ENCODE data around the gene CHD1L.

The CHD1L gene

DNA sequence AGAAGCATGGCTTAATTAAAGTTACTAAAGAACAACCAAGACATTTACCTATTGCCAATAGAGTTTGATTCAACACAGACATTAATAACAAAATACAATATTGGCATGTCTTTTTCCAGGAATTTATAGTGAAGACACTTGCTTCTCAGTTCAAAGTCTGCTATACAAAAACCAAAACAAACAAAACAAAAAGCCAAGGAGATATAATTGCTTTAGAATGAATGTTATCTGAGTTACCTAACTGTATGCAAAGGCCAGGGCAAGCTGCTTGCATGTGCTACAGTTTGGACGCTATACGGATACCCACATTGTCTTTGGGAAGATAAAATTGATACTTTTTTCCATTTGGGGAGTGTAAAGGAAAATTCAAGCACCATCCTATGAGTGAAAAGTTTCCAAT, 30.9 kb upstream of the CHD1L start:
- Histone ChIP-seq H4K20me1 (ENCODE audit: insufficient read depth, low read length) (no peaks in the 10 kb centered on the region), H3K4me2 (ENCODE audit: low read depth, low read length) (no peak overlapping the region), H2AFZ (ENCODE audit: low read length) (no peak overlapping the region), H3F3A (ENCODE audit: insufficient read depth, low read length) (no peaks in the 10 kb centered on the region), H3K9me2 (replicated peaks; ENCODE audit: insufficient read depth, low read length) (no peaks in the 10 kb centered on the region), H3K27ac (ENCODE audit: low read length) (no peak overlapping the region), H3K79me2 (ENCODE audit: low read length) (no peaks in the 10 kb centered on the region), H3K4me3 (ENCODE audit: low read length) (no peak overlapping the region), H3K9me3 (replicated peaks; ENCODE audit: insufficient read depth, low read length) (no peaks in the 10 kb centered on the region), H3K4me1 (ENCODE audit: low read length) (no peaks in the 10 kb centered on the region), H3K36me3 (replicated peaks; ENCODE audit: insufficient read depth, low read length) (no peaks in the 10 kb centered on the region), H3K27me3 (replicated peaks; ENCODE audit: insufficient read depth, low read length) (no peaks in the 10 kb centered on the region), H3K9ac (ENCODE audit: low read length) (no peak overlapping the region)
- TF ChIP-seq, protein P1, sequence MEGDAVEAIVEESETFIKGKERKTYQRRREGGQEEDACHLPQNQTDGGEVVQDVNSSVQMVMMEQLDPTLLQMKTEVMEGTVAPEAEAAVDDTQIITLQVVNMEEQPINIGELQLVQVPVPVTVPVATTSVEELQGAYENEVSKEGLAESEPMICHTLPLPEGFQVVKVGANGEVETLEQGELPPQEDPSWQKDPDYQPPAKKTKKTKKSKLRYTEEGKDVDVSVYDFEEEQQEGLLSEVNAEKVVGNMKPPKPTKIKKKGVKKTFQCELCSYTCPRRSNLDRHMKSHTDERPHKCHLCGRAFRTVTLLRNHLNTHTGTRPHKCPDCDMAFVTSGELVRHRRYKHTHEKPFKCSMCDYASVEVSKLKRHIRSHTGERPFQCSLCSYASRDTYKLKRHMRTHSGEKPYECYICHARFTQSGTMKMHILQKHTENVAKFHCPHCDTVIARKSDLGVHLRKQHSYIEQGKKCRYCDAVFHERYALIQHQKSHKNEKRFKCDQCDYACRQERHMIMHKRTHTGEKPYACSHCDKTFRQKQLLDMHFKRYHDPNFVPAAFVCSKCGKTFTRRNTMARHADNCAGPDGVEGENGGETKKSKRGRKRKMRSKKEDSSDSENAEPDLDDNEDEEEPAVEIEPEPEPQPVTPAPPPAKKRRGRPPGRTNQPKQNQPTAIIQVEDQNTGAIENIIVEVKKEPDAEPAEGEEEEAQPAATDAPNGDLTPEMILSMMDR (IDR thresholded peaks at IDR 0.05; ENCODE audit: low read length) = no peak
- TF ChIP-seq EZH2 (optimal IDR thresholded peaks at IDR 0.05; ENCODE audit: low read depth, low read length) (no peak), EZH2phosphoT487 (IDR thresholded peaks at IDR 0.05; ENCODE audit: low read length) (no peak)
- no peak for DNase-seq

DNA sequence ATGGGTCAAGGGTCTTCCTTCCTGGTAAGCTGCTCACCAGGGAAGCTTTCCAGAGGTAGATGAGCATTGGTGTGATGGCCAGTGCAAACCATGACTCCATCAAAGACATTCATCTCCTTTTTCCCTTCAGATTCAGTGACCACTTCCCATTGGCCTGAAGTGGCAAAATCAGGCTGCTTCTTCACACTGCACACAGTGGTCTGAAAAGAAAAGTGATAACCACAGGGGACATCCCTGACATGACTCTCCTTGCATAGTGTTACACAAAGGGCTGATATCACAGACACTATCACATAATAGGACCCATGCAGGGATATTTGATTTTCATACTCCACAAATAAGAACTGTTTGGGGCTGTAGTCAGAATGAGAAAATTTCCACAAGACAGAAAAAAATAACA, 29.2 kb upstream of the CHD1L start:
- Histone ChIP-seq H3K9me2 (replicated peaks; ENCODE audit: insufficient read depth, low read length) (no peaks in the 10 kb centered on the region), H3K9me3 (replicated peaks; ENCODE audit: insufficient read depth, low read length) (no peaks in the 10 kb centered on the region), H4K20me1 (ENCODE audit: insufficient read depth, low read length) (no peaks in the 10 kb centered on the region), H3K4me2 (ENCODE audit: low read depth, low read length) (no peak overlapping the region), H2AFZ (ENCODE audit: low read length) (no peak overlapping the region), H3K79me2 (ENCODE audit: low read length) (no peaks in the 10 kb centered on the region), H3K27ac (ENCODE audit: low read length) (no peak overlapping the region), H3K4me1 (ENCODE audit: low read length) (no peaks in the 10 kb centered on the region), H3K4me3 (ENCODE audit: low read length) (no peak overlapping the region), H3K9ac (ENCODE audit: low read length) (no peak overlapping the region), H3K36me3 (replicated peaks; ENCODE audit: insufficient read depth, low read length) (no peaks in the 10 kb centered on the region), H3F3A (ENCODE audit: insufficient read depth, low read length) (no peaks in the 10 kb centered on the region), H3K27me3 (replicated peaks; ENCODE audit: insufficient read depth, low read length) (no peaks in the 10 kb centered on the region)
- TF ChIP-seq, protein P1 (IDR thresholded peaks at IDR 0.05; ENCODE audit: low read length) = no peak
- no peak for TF ChIP-seq EZH2phosphoT487 (IDR thresholded peaks at IDR 0.05; ENCODE audit: low read length)
- no peak for TF ChIP-seq EZH2 (optimal IDR thresholded peaks at IDR 0.05; ENCODE audit: low read depth, low read length)
- DNase-seq = no peak

DNA sequence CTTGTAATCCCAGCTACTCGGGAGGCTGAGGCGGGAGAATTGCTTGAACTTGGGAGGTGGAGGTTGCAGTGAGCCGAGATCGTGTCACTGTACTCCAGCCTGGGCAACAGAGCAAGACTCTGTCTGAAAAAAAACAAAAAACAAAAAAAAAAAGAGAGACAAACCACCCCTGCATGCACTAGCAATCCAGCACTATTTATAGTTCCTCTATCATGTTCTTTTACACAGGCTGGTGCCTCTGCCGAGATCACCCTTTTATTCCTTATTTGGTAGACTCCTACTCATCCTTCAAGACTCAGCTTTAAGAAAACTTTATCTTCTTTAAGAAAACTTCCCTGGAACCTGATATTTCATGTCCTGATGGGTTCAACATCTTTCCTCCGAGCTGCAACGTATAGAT, 28.2 kb upstream of the CHD1L start:
- Histone ChIP-seq H3F3A (ENCODE audit: insufficient read depth, low read length) (no peaks in the 10 kb centered on the region), H3K9me2 (replicated peaks; ENCODE audit: insufficient read depth, low read length) (no peaks in the 10 kb centered on the region), H3K9me3 (replicated peaks; ENCODE audit: insufficient read depth, low read length) (no peaks in the 10 kb centered on the region), H3K4me3 (ENCODE audit: low read length) (no peak overlapping the region), H3K9ac (ENCODE audit: low read length) (no peak overlapping the region), H3K27me3 (replicated peaks; ENCODE audit: insufficient read depth, low read length) (no peaks in the 10 kb centered on the region), H3K79me2 (ENCODE audit: low read length) (no peaks in the 10 kb centered on the region), H3K27ac (ENCODE audit: low read length) (no peak overlapping the region), H2AFZ (ENCODE audit: low read length) (no peak overlapping the region), H4K20me1 (ENCODE audit: insufficient read depth, low read length) (no peaks in the 10 kb centered on the region), H3K4me2 (ENCODE audit: low read depth, low read length) (no peak overlapping the region), H3K4me1 (ENCODE audit: low read length) (no peaks in the 10 kb centered on the region), H3K36me3 (replicated peaks; ENCODE audit: insufficient read depth, low read length) (no peaks in the 10 kb centered on the region)
- TF ChIP-seq EZH2phosphoT487 (IDR thresholded peaks at IDR 0.05; ENCODE audit: low read length) (no peak), EZH2 (optimal IDR thresholded peaks at IDR 0.05; ENCODE audit: low read depth, low read length) (no peak)
- TF ChIP-seq, protein P1 (IDR thresholded peaks at IDR 0.05; ENCODE audit: low read length) = no peak
- DNase-seq = no peak

Measured in MM.1S (cell line).